KG1 (cell line): ENCODE data around the gene ANKRD30B.
"Not testable (repeated sequence)": the region's sequence is repeated elsewhere in the genome, so short reads cannot be mapped to it uniquely, and the experiment has no call there.

ENCODE experiments used
- DNase-seq: peaks from one replicate; lab custom pipeline; 2025; lab: John Stamatoyannopoulos, UW

ANKRD30B gene

DNA sequence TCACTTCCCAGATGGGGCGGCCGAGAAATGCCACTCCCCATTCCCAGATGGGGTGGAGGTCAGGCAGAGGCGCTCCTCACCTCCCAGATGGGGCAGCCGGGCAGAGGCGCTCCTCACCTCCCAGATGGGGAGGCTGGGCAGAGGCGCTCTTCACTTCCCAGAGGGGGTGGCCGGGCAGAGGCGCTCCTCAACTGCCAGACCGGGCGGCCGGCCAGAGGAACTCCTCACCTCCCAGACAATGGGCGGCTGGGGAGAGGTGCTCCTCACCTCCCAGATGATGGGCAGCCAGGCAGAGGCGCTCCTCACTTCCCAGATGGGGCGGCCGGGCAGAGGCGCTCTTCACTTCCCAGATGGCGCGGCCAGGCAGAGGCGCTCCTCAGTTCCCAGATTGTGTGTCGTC is 108.3 kb downstream of the ANKRD30B start:
- not testable (repeated sequence) for DNase-seq

DNA sequence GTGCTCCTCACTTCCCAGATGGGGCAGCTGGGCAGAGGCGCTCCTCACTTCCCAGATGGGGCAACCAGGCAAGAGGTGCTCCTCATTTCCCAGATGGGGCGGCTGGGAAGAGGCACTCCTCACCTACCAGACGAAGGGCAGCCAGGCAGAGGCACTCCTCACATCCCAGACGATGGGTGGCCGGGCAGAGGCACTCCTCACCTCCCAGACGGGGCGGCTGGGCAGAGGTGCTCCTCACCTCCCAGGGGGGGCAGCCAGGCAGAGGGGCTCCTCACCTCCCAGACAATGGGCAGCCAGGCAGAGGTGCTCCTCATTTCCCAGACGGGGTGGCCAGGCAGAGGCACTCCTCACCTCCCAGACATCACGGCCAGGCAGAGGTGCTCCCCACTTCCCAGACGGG is 110.5 kb downstream of the ANKRD30B start:
- DNase-seq, result not testable (repeated sequence)

DNA sequence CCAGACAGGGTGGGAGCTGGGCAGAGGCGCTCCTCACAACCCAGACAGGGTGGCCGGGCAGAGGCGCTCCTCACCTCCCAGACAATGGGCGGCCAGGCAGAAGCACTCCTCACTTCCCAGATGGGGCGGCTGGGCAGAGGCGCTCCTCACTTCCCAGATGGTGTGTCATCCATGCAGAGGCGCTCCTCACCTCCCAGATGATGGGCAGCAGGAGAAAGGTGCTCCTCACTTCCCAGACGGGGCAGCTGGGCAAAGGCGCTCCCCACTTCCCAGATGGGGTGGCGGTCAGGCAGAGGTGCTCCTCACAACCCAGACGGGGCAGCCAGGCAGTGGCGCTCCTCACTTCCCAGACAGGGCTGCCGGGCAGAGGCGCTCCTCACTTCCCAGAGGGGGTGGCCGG is 112.0 kb downstream of the ANKRD30B start:
- DNase-seq, result not testable (repeated sequence)

DNA sequence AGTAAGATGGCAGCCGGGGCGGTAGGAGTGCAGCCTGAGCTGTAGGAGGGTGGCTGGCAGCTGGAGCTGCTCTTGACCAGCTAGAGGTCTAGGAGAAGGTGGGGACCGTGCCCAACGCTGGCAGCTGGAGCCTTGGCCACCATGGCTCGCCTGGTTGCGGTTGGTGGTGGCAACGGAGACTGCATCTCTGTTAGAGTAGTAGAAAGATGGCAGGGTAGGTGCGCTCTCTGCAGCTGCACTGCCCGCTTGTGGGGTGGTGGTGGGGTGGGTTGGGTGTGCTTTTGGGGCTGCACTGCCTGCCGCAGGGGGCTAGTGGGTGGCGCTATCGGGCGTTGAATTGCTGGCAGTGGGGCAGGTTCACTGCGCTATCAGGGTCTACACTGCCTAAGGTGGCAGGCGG is 118.5 kb downstream of the ANKRD30B start:
- not testable (repeated sequence) for DNase-seq

DNA sequence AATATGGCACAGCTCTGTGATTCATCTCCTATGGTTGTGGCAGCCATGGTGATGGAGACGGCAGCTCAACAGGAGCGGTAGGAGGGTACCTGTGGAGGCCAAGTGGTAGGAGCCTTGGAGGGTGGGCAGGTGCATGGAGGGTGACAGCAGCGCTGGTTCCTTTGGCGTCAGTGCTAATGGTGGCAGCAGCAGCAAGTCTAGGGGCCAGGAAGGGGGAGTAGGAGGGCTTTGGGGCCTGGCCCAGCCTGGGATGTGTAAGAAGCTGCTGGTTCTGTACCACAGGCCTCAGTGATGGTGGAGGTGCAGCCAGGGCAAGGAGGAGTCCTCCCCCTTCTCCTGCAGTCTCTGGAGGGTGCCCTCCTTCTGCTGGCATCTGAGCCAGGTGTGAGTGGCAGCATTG is 120.0 kb downstream of the ANKRD30B start:
- DNase-seq, result not testable (repeated sequence)

DNA sequence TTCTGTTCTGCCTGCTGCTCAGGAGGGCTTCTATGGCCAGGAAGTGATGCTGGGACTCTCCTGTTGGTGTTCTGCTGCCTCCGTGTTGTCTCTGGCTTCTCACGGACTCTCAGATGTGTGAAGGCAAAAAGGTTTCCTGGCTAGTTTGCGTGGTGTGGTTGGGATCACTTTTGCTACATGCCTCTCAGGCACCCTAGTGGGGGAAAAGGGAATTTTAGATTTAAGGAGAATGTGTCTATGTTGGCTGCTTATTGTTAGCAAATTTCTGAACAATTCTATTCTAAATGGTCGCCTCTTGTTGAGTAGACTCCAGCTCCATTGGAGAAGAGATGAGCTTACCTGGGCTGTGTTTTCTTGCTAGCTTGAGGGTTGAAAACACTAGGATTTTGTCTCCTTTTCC is 120.9 kb downstream of the ANKRD30B start:
- DNase-seq, result not testable (repeated sequence)

DNA sequence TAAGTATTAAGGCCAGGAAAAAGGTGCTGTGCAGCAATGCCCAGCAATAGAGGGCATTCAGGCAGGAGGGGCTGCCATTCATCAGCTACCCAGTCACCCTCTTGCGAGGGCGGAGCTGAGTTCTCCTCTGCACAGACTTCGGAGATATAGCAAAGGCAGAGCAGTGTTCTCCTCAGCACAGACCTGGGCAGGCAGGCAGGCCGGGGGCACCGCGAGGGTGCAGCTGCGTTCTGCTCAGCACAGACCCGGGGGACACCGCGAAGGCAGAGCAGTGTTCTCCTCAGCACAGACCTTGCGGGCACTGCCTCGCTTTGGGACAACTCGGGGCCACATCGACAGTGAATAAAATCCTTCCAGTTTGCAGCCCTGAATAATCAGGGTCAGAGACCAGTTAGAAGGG is 130.9 kb downstream of the ANKRD30B start:
- not testable (repeated sequence) for DNase-seq

DNA sequence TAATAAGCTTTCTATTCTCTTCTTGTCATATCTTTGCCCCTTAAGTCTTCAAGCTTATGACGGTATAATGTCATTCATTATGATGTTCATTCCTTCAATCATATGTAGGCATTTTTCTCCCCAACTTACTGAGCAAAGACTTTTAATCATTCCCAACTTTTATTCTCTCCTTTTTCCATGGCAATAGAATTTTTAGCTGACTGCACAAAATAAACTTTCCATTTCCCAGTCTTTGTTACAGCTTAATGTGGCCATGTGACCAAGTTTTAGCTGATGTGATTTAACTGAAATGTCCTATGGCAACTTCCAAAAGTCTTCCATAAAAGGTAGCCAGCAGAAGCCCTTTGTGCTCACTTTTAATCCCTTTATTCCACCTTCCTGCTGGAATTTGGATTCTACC is 152.5 kb downstream of the ANKRD30B start:
- DNase-seq, result no peak
